H1 (cell line): ENCODE measurements around the gene SSTR1.

Source experiments
- ATF2 ChIP-seq: IDR thresholded peaks from 2 replicates; pipeline ENCODE4 v1.6.1; 2012; ENCODE audit warnings: low read length, inconsistent platforms
- BRCA1 ChIP-seq: IDR thresholded peaks from 2 replicates; pipeline ENCODE4 v1.6.1; 2012; ENCODE audit warnings: low read depth, low read length, improper control_type of control experiment
- CTCF ChIP-seq, 3 experiments: IDR thresholded peaks; 1 replicate in 2 of 3; 2 replicates in 1 of 3; pipeline versions ENCODE4 v1.5.1 to v1.6.1; 2011; ENCODE audit warnings: low read length in 3 of 3, mild to moderate bottlenecking in 3 of 3, inconsistent platforms in 2 of 3, low read depth in 1 of 3, moderate library complexity in 1 of 3; ENCODE audit not compliant: insufficient read depth in 1 of 3; ENCODE audit errors: control extremely low read depth in 1 of 3
- E2F6 ChIP-seq: IDR thresholded peaks from 2 replicates; pipeline ENCODE4 v1.6.1; 2012; ENCODE audit warnings: inconsistent platforms
- EP300 ChIP-seq, 2 experiments: IDR thresholded peaks; 1 replicate in 1 of 2; 2 replicates in 1 of 2; pipeline ENCODE4 v1.6.1; 2011 to 2012; ENCODE audit warnings: low read depth in 2 of 2, low read length in 2 of 2, mild to moderate bottlenecking in 2 of 2, borderline replicate concordance in 1 of 2, inconsistent platforms in 1 of 2, moderate library complexity in 1 of 2
- KDM1A ChIP-seq: fragments of 200-600, 300-600 bp; sonication (generic); IDR thresholded peaks from 2 replicates; pipeline ENCODE4 v1.7.1; 2016; ENCODE audit warnings: mild to moderate bottlenecking, low read length, borderline replicate concordance
- NANOG ChIP-seq: IDR thresholded peaks from 2 replicates; pipeline ENCODE4 v1.6.1; 2011; ENCODE audit warnings: low read length, low read depth, mild to moderate bottlenecking, inconsistent platforms; ENCODE audit not compliant: insufficient read depth, poor library complexity, severe bottlenecking
- NRF1 ChIP-seq: IDR thresholded peaks from 2 replicates; pipeline ENCODE4 v1.6.1; 2011; ENCODE audit warnings: mild to moderate bottlenecking, low read depth, low read length, improper control_type of control experiment
- POLR2A ChIP-seq, 2 experiments: IDR thresholded peaks; 1 replicate in 1 of 2; 2 replicates in 1 of 2; pipeline ENCODE4 v1.6.1; 2011; ENCODE audit warnings: low read depth in 2 of 2, low read length in 2 of 2, mild to moderate bottlenecking in 2 of 2; ENCODE audit errors: control extremely low read depth in 1 of 2
- RAD21 ChIP-seq, 2 experiments: IDR thresholded peaks in 1 of 2; conservative IDR thresholded peaks in 1 of 2; 2 replicates each; pipeline ENCODE4 v1.6.1; 2011; ENCODE audit warnings: low read depth in 2 of 2, low read length in 2 of 2, improper control_type of control experiment in 1 of 2, inconsistent platforms in 1 of 2, mild to moderate bottlenecking in 1 of 2, moderate library complexity in 1 of 2
- RFX5 ChIP-seq: IDR thresholded peaks from 2 replicates; pipeline ENCODE4 v1.6.1; 2011; ENCODE audit warnings: low read depth, low read length, improper control_type of control experiment, borderline replicate concordance
- SP2 ChIP-seq: IDR thresholded peaks from 2 replicates; pipeline ENCODE4 v1.6.1; 2012; ENCODE audit warnings: mild to moderate bottlenecking, low read length, inconsistent platforms

GRCh38 chr14:38199076-38199475, 8.6 kb upstream of the SSTR1 start:
- TF ChIP-seq NRF1, result no peak
- TF ChIP-seq POLR2A (IDR thresholded peaks at IDR 0.05; ENCODE audit: control extremely low read depth in 1 of 2, low read depth in 2 of 2, low read length in 2 of 2), result peak in 1 of 2 experiments; percentile 68; a peak in 2 of 3 replicates
- no peak for TF ChIP-seq CTCF (IDR thresholded peaks at IDR 0.05; ENCODE audit: control extremely low read depth in 1 of 3, insufficient read depth in 1 of 3, low read depth in 1 of 3, low read length in 3 of 3)
- no peak for TF ChIP-seq KDM1A
- no peak for TF ChIP-seq ATF2
- TF ChIP-seq NANOG, result no peak
- TF ChIP-seq BRCA1, result no peak
- no peak for TF ChIP-seq E2F6
- no peak for TF ChIP-seq EP300 (IDR thresholded peaks at IDR 0.05; ENCODE audit: borderline replicate concordance in 1 of 2, low read depth in 2 of 2, low read length in 2 of 2)
- TF ChIP-seq RAD21 (IDR thresholded peaks at IDR 0.05 in 1 of 2, conservative IDR thresholded peaks at IDR 0.05 in 1 of 2; ENCODE audit: low read depth in 2 of 2, low read length in 2 of 2), result no peak
- no peak for TF ChIP-seq SP2
- no peak for TF ChIP-seq RFX5
